Hematopoietic multipotent progenitor cell treated with erythropoietin and hydrocortisone succinate and interleukin-3 and kit ligand, for 6 days (in vitro differentiated cells): ENCODE data around the gene SLCO2B1.

ENCODE experiments used
- DNase-seq: peaks from one replicate; pipeline ENCODE4 v3.0.0-alpha.2; 2015

SLCO2B1 gene

GRCh38 chr11:75163921-75164849 lies 13.3 kb downstream of the SLCO2B1 start:
- no peak for DNase-seq

GRCh38 chr11:75165721-75166120 lies 14.8 kb downstream of the SLCO2B1 start:
- DNase-seq: no peak

- DNase-seq: no peak
Measured at GRCh38 chr11:75166791-75167190, 15.9 kb downstream of the SLCO2B1 start.

- DNase-seq: no peak
Measured at GRCh38 chr11:75167617-75168016, 16.7 kb downstream of the SLCO2B1 start.

GRCh38 chr11:75169101-75169885 lies 18.4 kb downstream of the SLCO2B1 start:
- DNase-seq: no peak

GRCh38 chr11:75170516-75171201 lies 19.8 kb downstream of the SLCO2B1 start:
- DNase-seq: no peak

- no peak for DNase-seq
Measured at GRCh38 chr11:75173336-75173735, 22.4 kb downstream of the SLCO2B1 start.

GRCh38 chr11:75174781-75175370 lies 24.0 kb downstream of the SLCO2B1 start:
- peak; percentile 63 for DNase-seq

GRCh38 chr11:75182664-75183063 lies 31.8 kb downstream of the SLCO2B1 start:
- DNase-seq: no peak

- DNase-seq: no peak
Measured at GRCh38 chr11:75184051-75184450, 33.1 kb downstream of the SLCO2B1 start.

- no peak for DNase-seq
Measured at GRCh38 chr11:75184757-75185425, 34.0 kb downstream of the SLCO2B1 start.

GRCh38 chr11:75185866-75186265 lies 35.0 kb downstream of the SLCO2B1 start:
- no peak for DNase-seq

- no peak for DNase-seq
Measured at GRCh38 chr11:75186999-75187398, 36.1 kb downstream of the SLCO2B1 start.

- no peak for DNase-seq
Measured at GRCh38 chr11:75188671-75189070, 37.8 kb downstream of the SLCO2B1 start.

- DNase-seq: no peak
Measured at GRCh38 chr11:75189108-75189507, 38.2 kb downstream of the SLCO2B1 start.

GRCh38 chr11:75189911-75190310 lies 39.0 kb downstream of the SLCO2B1 start:
- DNase-seq: no peak

GRCh38 chr11:75190652-75191329 lies 39.9 kb downstream of the SLCO2B1 start:
- no peak for DNase-seq

GRCh38 chr11:75191330-75191717 lies 40.4 kb downstream of the SLCO2B1 start:
- no peak for DNase-seq

GRCh38 chr11:75193271-75193670 lies 42.4 kb downstream of the SLCO2B1 start:
- DNase-seq: no peak

- no peak for DNase-seq
Measured at GRCh38 chr11:75193711-75194110, 42.8 kb downstream of the SLCO2B1 start.

- no peak for DNase-seq
Measured at GRCh38 chr11:75194147-75194546, 43.2 kb downstream of the SLCO2B1 start.
